Body of pancreas (tissue), 4 donors: ENCODE results near the gene RAB11A. TPM values are rescaled to one million over a fixed set of nuclear protein-coding genes. Genes with fewer than 3 reads are reported as not detected.
A peak's percentile ranks its signal among the peaks of the same experiment; 100 is the strongest.

Experiments used
- ATAC-seq: fragments of 150-250 bp; one replicate; pipeline ENCODE4 v1.9.1; 2016
- DNase-seq, 4 donors: peaks; one replicate each; pipeline ENCODE4 v3.0.0-alpha.2; 2019
- H3K27ac ChIP-seq, 4 donors: fragments of 200-600 bp; sonication (generic); 1 replicate in 3 of 4; 2 replicates in 1 of 4; pipeline versions ENCODE4 v1.5.1 to v1.6.1; 2016 to 2019; ENCODE audit warnings: mild to moderate bottlenecking in 1 of 4, mixed read lengths in 1 of 4, moderate library complexity in 1 of 4
- H3K27me3 ChIP-seq, 2 donors: fragments of 200-600 bp; sonication (generic); one replicate each; pipeline ENCODE4 v1.6.0; 2016; ENCODE audit warnings: mild to moderate bottlenecking in 1 of 2
- H3K36me3 ChIP-seq, 2 donors: fragments of 200-600 bp; sonication (generic); replicated peaks in 1 of 2; 2 replicates each; pipeline ENCODE4 v1.5.1; 2016; ENCODE audit warnings: low read depth in 2 of 2; ENCODE audit not compliant: insufficient read depth in 1 of 2
- H3K4me1 ChIP-seq: fragments of 200-600 bp; sonication (generic); one replicate; pipeline ENCODE4 v1.6.0; 2016
- H3K4me3 ChIP-seq, 2 donors: fragments of 200-600 bp; sonication (generic); 1 replicate in 1 of 2; 2 replicates in 1 of 2; pipeline ENCODE4 v1.5.1; 2016 to 2019
- H3K9me3 ChIP-seq, 3 donors: fragments of 200-600 bp; sonication (generic); 1 replicate in 2 of 3; 2 replicates in 1 of 3; pipeline ENCODE4 v1.5.1; 2016
- CTCF ChIP-seq, 7 experiments: fragments of 450-650 bp in 4 of 7; fragments of 200-600 bp in 3 of 7; sonication (generic) in 3 of 7; IDR thresholded peaks; one replicate each; pipeline ENCODE4 v1.5.1; 2016 to 2019; ENCODE audit warnings: antibody characterized with exemption in 7 of 7
- POLR2A ChIP-seq, 3 donors: fragments of 450-650 bp; IDR thresholded peaks; one replicate each; pipeline ENCODE4 v1.6.1; 2016; ENCODE audit warnings: antibody characterized with exemption in 3 of 3, mild to moderate bottlenecking in 2 of 3
- WGBS, 2 donors: methylation state at CpG; one replicate each; pipeline ENCODE4 v1.1.5; 2017; 5-methylcytosine and 5-hydroxymethylcytosine counted together
- intact Hi-C: fragments of 100-400 bp; cut with DNase I; formaldehyde crosslinking; loops from one replicate; pipeline ENCODE4 v1.15.1; 2023
- total RNA-seq, 2 donors: library from RNA; depleted of rRNA; stranded (reverse); fragments of >200 nt; gene quantifications; one replicate each; pipeline ENCODE4 v1.1.0, GENCODE V29; 2016

Gene RAB11A
- total RNA-seq, 2 donors from 2014 or later = 35.3 to 39.4 TPM

- ATAC-seq = no peak
- H3K4me1 ChIP-seq = peaks cover 37% of the 10 kb centered on the region
- H3K4me3 ChIP-seq = no peak overlapping the region
- DNase-seq = no peak
- no peak overlapping the region for H3K27ac ChIP-seq
- H3K27me3 ChIP-seq = no peaks in the 10 kb centered on the region
- no peaks in the 10 kb centered on the region for H3K36me3 ChIP-seq
- no peaks in the 10 kb centered on the region for H3K9me3 ChIP-seq
- TF ChIP-seq POLR2A (IDR thresholded peaks at IDR 0.05) = no peak
- TF ChIP-seq CTCF (IDR thresholded peaks at IDR 0.05) = no peak
- 75 to 83% methylated on average over 3 of the region's 3 CpGs for WGBS, 2 donors
- intact Hi-C loops = no loop called here
These were observed 49.1 kb downstream of the RAB11A start for GRCh38 chr15:65918357-65918920.

GRCh38 chr15:65918945-65919344, 49.7 kb downstream of the RAB11A start:
- Histone ChIP-seq H3K4me3 (no peak overlapping the region), H3K9me3 (no peaks in the 10 kb centered on the region), H3K27me3 (no peaks in the 10 kb centered on the region), H3K27ac (no peak overlapping the region), H3K4me1 (peaks cover 37% of the 10 kb centered on the region), H3K36me3 (no peaks in the 10 kb centered on the region)
- TF ChIP-seq POLR2A (IDR thresholded peaks at IDR 0.05) = no peak
- TF ChIP-seq CTCF (IDR thresholded peaks at IDR 0.05) = no peak
- intact Hi-C loops = no loop called here
- 93 to 96% methylated on average over 5 of the region's 5 CpGs for WGBS, 2 donors
- ATAC-seq (no peak), DNase-seq (no peak)

- H3K4me3 ChIP-seq = no peak overlapping the region
- no peak overlapping the region for H3K27ac ChIP-seq
- WGBS, 2 donors = 89 to 92% methylated on average over 9 of the region's 9 CpGs
- peaks cover 34% of the 10 kb centered on the region for H3K4me1 ChIP-seq
- H3K27me3 ChIP-seq = no peaks in the 10 kb centered on the region
- TF ChIP-seq POLR2A (IDR thresholded peaks at IDR 0.05) (no peak), CTCF (IDR thresholded peaks at IDR 0.05) (no peak)
- DNase-seq = no peak
- no peaks in the 10 kb centered on the region for H3K9me3 ChIP-seq
- intact Hi-C loops = no loop called here
- H3K36me3 ChIP-seq = no peaks in the 10 kb centered on the region
- no peak for ATAC-seq
These were observed 50.1 kb downstream of the RAB11A start for GRCh38 chr15:65919353-65919752.

GRCh38 chr15:65920121-65920520, 50.8 kb downstream of the RAB11A start:
- Histone ChIP-seq H3K27ac (no peak overlapping the region), H3K36me3 (no peaks in the 10 kb centered on the region), H3K27me3 (no peaks in the 10 kb centered on the region), H3K4me3 (no peak overlapping the region), H3K4me1 (peaks cover 26% of the 10 kb centered on the region), H3K9me3 (no peaks in the 10 kb centered on the region)
- intact Hi-C loops = no loop called here
- 0 to 14% methylated on average over 1 of the region's 1 CpG for WGBS, 2 donors
- ATAC-seq (no peak), DNase-seq (peak in 2 of 4 donors; percentile 49)
- TF ChIP-seq CTCF (IDR thresholded peaks at IDR 0.05) (no peak), POLR2A (IDR thresholded peaks at IDR 0.05) (no peak)

GRCh38 chr15:65920825-65921309, 51.6 kb downstream of the RAB11A start:
- Histone ChIP-seq H3K9me3 (no peaks in the 10 kb centered on the region), H3K4me1 (peaks cover 19% of the 10 kb centered on the region), H3K4me3 (no peak overlapping the region), H3K27me3 (no peaks in the 10 kb centered on the region), H3K27ac (no peak overlapping the region), H3K36me3 (no peaks in the 10 kb centered on the region)
- DNase-seq (no peak), ATAC-seq (no peak)
- intact Hi-C loops = no loop called here
- TF ChIP-seq POLR2A (IDR thresholded peaks at IDR 0.05) = no peak
- no peak for TF ChIP-seq CTCF (IDR thresholded peaks at IDR 0.05)
- 63 to 68% methylated on average over 4 of the region's 4 CpGs for WGBS, 2 donors
